ENCODE data around the gene LRRFIP1. TPM values are rescaled to one million over a fixed set of nuclear protein-coding genes. Genes with fewer than 3 reads are reported as not detected.

LRRFIP1 gene
- total and polyA plus RNA-seq, 10 of the 15 experiments (the other 5 are each of a cell fraction or from before 2014, with no cell fraction given), result 36.2 to 120 (median 74.3) TPM

DNA sequence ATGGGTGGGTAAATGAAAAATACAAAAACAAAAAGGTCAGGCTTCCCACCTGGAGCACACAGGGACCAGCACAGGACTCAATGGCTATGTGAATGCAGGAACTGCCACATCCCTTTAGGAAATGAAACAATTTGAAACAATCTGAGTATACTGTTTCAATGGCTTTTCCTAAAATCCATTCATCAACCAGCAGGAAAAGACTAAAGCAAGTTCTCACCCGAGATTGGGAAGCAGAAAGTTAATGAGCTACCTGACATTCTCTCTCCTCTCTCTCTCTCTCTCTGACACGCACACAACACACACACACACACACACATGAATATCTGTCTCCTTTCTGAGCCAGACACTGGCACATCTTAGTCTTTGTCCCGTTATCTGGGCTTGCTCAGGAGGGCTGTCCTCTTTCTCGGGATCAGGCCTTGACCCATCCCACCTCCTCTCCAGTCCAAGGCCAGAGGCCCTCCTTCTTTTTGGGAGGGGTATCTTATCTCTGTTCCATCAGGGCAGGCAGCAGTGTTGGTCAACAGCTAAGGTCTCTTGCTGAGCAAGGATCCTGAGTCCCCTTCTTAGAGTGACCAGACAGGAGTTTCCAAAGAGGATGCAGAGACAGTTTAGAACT, 11.6 kb upstream of the LRRFIP1 start:
- no peaks in the 10 kb centered on the region; the same call in 1 of the 2 replicates for H4K20me1 ChIP-seq (ENCODE audit: control insufficient read depth, insufficient read depth)
- no peak overlapping the region for H3K4me3 ChIP-seq
- peaks cover 3% of the 10 kb centered on the region; the same call in 1 of the 2 replicates for H3K4me1 ChIP-seq (ENCODE audit: control insufficient read depth, insufficient read depth, low read length)
- H2AFZ ChIP-seq (ENCODE audit: control insufficient read depth, low read depth, low read length), result no peak overlapping the region
- no peak for TF ChIP-seq MTA3 (IDR thresholded peaks at IDR 0.05; ENCODE audit: borderline replicate concordance, low read length)
- TF ChIP-seq, protein P1, sequence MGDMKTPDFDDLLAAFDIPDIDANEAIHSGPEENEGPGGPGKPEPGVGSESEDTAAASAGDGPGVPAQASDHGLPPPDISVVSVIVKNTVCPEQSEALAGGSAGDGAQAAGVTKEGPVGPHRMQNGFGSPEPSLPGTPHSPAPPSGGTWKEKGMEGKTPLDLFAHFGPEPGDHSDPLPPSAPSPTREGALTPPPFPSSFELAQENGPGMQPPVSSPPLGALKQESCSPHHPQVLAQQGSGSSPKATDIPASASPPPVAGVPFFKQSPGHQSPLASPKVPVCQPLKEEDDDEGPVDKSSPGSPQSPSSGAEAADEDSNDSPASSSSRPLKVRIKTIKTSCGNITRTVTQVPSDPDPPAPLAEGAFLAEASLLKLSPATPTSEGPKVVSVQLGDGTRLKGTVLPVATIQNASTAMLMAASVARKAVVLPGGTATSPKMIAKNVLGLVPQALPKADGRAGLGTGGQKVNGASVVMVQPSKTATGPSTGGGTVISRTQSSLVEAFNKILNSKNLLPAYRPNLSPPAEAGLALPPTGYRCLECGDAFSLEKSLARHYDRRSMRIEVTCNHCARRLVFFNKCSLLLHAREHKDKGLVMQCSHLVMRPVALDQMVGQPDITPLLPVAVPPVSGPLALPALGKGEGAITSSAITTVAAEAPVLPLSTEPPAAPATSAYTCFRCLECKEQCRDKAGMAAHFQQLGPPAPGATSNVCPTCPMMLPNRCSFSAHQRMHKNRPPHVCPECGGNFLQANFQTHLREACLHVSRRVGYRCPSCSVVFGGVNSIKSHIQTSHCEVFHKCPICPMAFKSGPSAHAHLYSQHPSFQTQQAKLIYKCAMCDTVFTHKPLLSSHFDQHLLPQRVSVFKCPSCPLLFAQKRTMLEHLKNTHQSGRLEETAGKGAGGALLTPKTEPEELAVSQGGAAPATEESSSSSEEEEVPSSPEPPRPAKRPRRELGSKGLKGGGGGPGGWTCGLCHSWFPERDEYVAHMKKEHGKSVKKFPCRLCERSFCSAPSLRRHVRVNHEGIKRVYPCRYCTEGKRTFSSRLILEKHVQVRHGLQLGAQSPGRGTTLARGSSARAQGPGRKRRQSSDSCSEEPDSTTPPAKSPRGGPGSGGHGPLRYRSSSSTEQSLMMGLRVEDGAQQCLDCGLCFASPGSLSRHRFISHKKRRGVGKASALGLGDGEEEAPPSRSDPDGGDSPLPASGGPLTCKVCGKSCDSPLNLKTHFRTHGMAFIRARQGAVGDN (IDR thresholded peaks at IDR 0.05), result no peak
- no peak for TF ChIP-seq HDAC6 (IDR thresholded peaks at IDR 0.05; ENCODE audit: unreplicated experiment)
- TF ChIP-seq, protein P2, sequence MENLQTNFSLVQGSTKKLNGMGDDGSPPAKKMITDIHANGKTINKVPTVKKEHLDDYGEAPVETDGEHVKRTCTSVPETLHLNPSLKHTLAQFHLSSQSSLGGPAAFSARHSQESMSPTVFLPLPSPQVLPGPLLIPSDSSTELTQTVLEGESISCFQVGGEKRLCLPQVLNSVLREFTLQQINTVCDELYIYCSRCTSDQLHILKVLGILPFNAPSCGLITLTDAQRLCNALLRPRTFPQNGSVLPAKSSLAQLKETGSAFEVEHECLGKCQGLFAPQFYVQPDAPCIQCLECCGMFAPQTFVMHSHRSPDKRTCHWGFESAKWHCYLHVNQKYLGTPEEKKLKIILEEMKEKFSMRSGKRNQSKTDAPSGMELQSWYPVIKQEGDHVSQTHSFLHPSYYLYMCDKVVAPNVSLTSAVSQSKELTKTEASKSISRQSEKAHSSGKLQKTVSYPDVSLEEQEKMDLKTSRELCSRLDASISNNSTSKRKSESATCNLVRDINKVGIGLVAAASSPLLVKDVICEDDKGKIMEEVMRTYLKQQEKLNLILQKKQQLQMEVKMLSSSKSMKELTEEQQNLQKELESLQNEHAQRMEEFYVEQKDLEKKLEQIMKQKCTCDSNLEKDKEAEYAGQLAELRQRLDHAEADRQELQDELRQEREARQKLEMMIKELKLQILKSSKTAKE (IDR thresholded peaks at IDR 0.05; ENCODE audit: low read depth, poor library complexity, severe bottlenecking), result no peak
- TF ChIP-seq ATF7 (IDR thresholded peaks at IDR 0.05; ENCODE audit: low read depth), result no peak
- no peak for TF ChIP-seq RCOR1 (conservative IDR thresholded peaks at IDR 0.05; ENCODE audit: low read depth, low read length)
- SMC1A ChIA-PET (ENCODE audit: uncharacterized antibody, unreplicated experiment), result interaction anchor here (0.7 kb wide), 1 partner anchor 561 kb away, joined by 3 read pairs; no protein-coding TSS in a partner anchor
- DNase-seq (ENCODE audit: low read depth, low spot score), result no peak
- no peaks in the 10 kb centered on the region for H3K27me3 ChIP-seq (replicated peaks in 1 of 2; ENCODE audit: control insufficient read depth in 2 of 2, insufficient read depth in 2 of 2, low read length in 1 of 2)
- H3K79me2 ChIP-seq (ENCODE audit: control insufficient read depth, insufficient read depth, low read length), result no peaks in the 10 kb centered on the region
- in situ Hi-C loops (cut with MboI) (no loop called here), intact Hi-C loops (cut with micrococcal nuclease; ENCODE audit: unreplicated experiment) (no loop called here)
- RAD21 ChIA-PET (ENCODE audit: unreplicated experiment), result no interaction called here
- WGBS (ENCODE audit: insufficient coverage, insufficient replicate concordance, low lambda C conversion rate, missing lambda C conversion rate), result 36% methylated on average over 4 of the region's 4 CpGs
- no peak overlapping the region for H3K4me2 ChIP-seq (ENCODE audit: control insufficient read depth, insufficient read depth)
- CTCF ChIA-PET, result interaction anchor here (1.2 kb wide), 1 partner anchor 57 kb away, joined by 4 read pairs; no protein-coding TSS in a partner anchor
- FAIRE-seq, result no peak
- H3K9me3 ChIP-seq (replicated peaks; ENCODE audit: control insufficient read depth, insufficient read depth, low read length), result no peaks in the 10 kb centered on the region; the same call in 2 of the 3 replicates
- no peaks in the 10 kb centered on the region for H3K36me3 ChIP-seq (ENCODE audit: control insufficient read depth in 2 of 2, insufficient read depth in 2 of 2, low read length in 1 of 2)
- no TSS peak for BruUV-seq (replicated peaks)
- POLR2A ChIA-PET, result interaction anchor here (1.5 kb wide), 1 partner anchor 14 kb away, joined by 3 read pairs; no protein-coding TSS in a partner anchor
- no peak overlapping the region for H3K9ac ChIP-seq (ENCODE audit: control insufficient read depth, insufficient read depth, low read length)
- no peak for ATAC-seq
- H3K27ac ChIP-seq (ENCODE audit: control insufficient read depth, insufficient read depth), result no peak overlapping the region

Data from GM12878 (cell line).